22Rv1 (cell line): ENCODE measurements around the gene EFHC1.

Source experiments
- CTCF ChIP-seq: fragments of 450-650 bp; IDR thresholded peaks from 2 replicates; pipeline ENCODE4 v1.5.1; 2017; ENCODE audit warnings: mild to moderate bottlenecking
- ZFX ChIP-seq: fragments of 450-650 bp; IDR thresholded peaks from 2 replicates; pipeline ENCODE4 v1.6.1; 2017; ENCODE audit warnings: antibody characterized with exemption, borderline replicate concordance

GRCh38 chr6:52395969-52396368, 24.2 kb upstream of the EFHC1 start:
- TF ChIP-seq CTCF (no peak), ZFX (no peak)
